ENCODE results near the gene SNTA1. TPM values are rescaled to one million over a fixed set of nuclear protein-coding genes. Genes with fewer than 3 reads are reported as not detected.

SNTA1 gene
- total and polyA plus RNA-seq, 2 donors (not counting 1 experiment from before 2014, with no cell fraction given): 17.2 to 46.6 TPM

DNA sequence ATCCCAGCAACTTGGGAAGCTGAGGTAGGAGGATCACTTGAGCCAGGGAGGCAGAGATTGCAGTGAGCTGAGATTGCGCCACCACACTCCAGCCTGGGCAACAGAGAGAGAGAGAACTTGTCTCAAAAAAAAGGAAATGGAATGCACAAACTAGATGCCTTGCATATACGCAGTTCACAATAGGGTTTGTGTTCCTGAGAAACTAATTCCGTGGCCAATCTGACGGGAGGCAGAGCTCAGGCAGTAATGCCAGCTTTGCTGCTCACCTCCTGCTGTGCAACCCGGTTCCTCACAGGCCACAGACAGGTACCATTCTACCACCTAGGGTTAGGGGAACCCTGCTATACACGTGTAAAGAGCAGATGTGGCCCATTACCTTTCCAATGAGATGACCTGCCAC is 43.6 kb downstream of the SNTA1 start:
- Histone ChIP-seq H3K27ac (ENCODE audit: insufficient read depth, low read length) (no peak overlapping the region), H3K4me2 (ENCODE audit: extremely low read depth, insufficient read depth, low read length) (peak overlapping the region; percentile 90), H3K4me3 (replicated peaks in 1 of 4; ENCODE audit: control extremely low read depth in 1 of 4, insufficient read depth in 1 of 4, low read depth in 3 of 4, low read length in 4 of 4) (peak overlapping the region; percentile 84 to 95 (median 89)), H2AFZ (ENCODE audit: low read length) (no peak overlapping the region), H3K27me3 (ENCODE audit: control insufficient read depth, insufficient read depth, low read length) (no peaks in the 10 kb centered on the region), H3K4me1 (ENCODE audit: control insufficient read depth, extremely low read depth, insufficient read depth, low read length) (peaks cover 6% of the 10 kb centered on the region), H3K9ac (ENCODE audit: insufficient read depth, low read length) (no peak overlapping the region), H3K36me3 (ENCODE audit: control insufficient read depth, insufficient read depth, low read length) (no peaks in the 10 kb centered on the region), H4K20me1 (ENCODE audit: control insufficient read depth, extremely low read depth, insufficient read depth, low read length) (no peaks in the 10 kb centered on the region), H3K79me2 (ENCODE audit: control insufficient read depth, insufficient read depth, low read length) (peaks cover 28% of the 10 kb centered on the region), H3K9me3 (ENCODE audit: control insufficient read depth, insufficient read depth, low read depth, low read length) (no peaks in the 10 kb centered on the region)
- no peak for DNase-seq (ENCODE audit: low read depth in 2 of 2)
- TF ChIP-seq EZH2 (IDR thresholded peaks at IDR 0.05; ENCODE audit: low read length, missing control alignments): no peak
- TF ChIP-seq, protein P1, sequence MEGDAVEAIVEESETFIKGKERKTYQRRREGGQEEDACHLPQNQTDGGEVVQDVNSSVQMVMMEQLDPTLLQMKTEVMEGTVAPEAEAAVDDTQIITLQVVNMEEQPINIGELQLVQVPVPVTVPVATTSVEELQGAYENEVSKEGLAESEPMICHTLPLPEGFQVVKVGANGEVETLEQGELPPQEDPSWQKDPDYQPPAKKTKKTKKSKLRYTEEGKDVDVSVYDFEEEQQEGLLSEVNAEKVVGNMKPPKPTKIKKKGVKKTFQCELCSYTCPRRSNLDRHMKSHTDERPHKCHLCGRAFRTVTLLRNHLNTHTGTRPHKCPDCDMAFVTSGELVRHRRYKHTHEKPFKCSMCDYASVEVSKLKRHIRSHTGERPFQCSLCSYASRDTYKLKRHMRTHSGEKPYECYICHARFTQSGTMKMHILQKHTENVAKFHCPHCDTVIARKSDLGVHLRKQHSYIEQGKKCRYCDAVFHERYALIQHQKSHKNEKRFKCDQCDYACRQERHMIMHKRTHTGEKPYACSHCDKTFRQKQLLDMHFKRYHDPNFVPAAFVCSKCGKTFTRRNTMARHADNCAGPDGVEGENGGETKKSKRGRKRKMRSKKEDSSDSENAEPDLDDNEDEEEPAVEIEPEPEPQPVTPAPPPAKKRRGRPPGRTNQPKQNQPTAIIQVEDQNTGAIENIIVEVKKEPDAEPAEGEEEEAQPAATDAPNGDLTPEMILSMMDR (conservative IDR thresholded peaks at IDR 0.05 in 1 of 2, IDR thresholded peaks at IDR 0.05 in 1 of 2; ENCODE audit: low read depth in 1 of 2, low read length in 2 of 2): no peak

DNA sequence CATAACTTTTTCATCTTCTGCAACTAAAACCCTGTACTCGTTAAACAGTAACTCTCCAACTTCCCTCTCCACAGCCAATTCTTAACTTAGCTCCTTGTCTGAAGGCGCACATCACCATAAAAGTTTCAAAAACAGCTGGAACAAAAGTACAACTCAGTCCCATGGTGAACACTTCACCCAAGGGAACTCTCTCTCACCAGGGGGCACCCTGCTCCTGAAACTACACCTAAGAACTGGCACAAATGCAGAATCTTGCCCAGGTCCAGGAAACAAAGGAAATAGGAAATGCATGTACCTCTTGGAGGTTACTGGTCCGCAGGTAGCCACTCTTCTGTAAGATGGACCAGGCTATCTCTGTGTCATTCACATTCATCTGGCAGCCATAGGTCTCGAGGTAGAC is 48.8 kb downstream of the SNTA1 start:
- no peak overlapping the region for H3K27ac ChIP-seq (ENCODE audit: insufficient read depth, low read length)
- no peak overlapping the region for H3K9ac ChIP-seq (ENCODE audit: insufficient read depth, low read length)
- H3K79me2 ChIP-seq (ENCODE audit: control insufficient read depth, insufficient read depth, low read length): peaks cover 12% of the 10 kb centered on the region
- peaks cover 3% of the 10 kb centered on the region for H3K36me3 ChIP-seq (ENCODE audit: control insufficient read depth, insufficient read depth, low read length)
- no peak overlapping the region for H2AFZ ChIP-seq (ENCODE audit: low read length)
- DNase-seq (ENCODE audit: low read depth in 2 of 2): peak in 1 of 2 donors; percentile 19
- no peak overlapping the region for H3K4me2 ChIP-seq (ENCODE audit: extremely low read depth, insufficient read depth, low read length)
- no peak overlapping the region for H3K4me3 ChIP-seq (replicated peaks in 1 of 4; ENCODE audit: control extremely low read depth in 1 of 4, insufficient read depth in 1 of 4, low read depth in 3 of 4, low read length in 4 of 4)
- H4K20me1 ChIP-seq (ENCODE audit: control insufficient read depth, extremely low read depth, insufficient read depth, low read length): no peaks in the 10 kb centered on the region
- H3K9me3 ChIP-seq (ENCODE audit: control insufficient read depth, insufficient read depth, low read depth, low read length): no peaks in the 10 kb centered on the region
- no peaks in the 10 kb centered on the region for H3K4me1 ChIP-seq (ENCODE audit: control insufficient read depth, extremely low read depth, insufficient read depth, low read length)
- TF ChIP-seq, protein P1 (conservative IDR thresholded peaks at IDR 0.05 in 1 of 2, IDR thresholded peaks at IDR 0.05 in 1 of 2; ENCODE audit: low read depth in 1 of 2, low read length in 2 of 2): peak in 1 of 2 donors; percentile 17
- no peak for TF ChIP-seq EZH2 (IDR thresholded peaks at IDR 0.05; ENCODE audit: low read length, missing control alignments)
- no peaks in the 10 kb centered on the region for H3K27me3 ChIP-seq (ENCODE audit: control insufficient read depth, insufficient read depth, low read length)

DNA sequence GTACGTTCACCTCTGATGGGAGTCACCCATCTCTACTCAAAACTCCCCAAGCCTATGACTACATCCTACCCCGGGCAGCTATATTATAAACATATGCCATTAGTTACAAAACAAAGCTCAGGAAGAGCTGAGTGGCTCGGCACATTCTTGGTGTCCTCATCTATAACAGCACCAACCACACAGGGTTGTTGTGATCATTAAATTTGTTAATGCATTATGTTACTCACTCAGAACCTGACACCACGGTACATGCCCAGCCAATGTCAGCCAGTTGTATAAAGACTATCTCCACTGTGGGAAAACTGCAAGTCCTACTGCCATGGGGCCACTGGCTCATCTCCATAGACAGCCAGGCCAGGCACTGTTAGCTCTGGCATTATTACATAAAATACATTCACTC is 50.0 kb downstream of the SNTA1 start:
- no peak overlapping the region for H2AFZ ChIP-seq (ENCODE audit: low read length)
- H3K79me2 ChIP-seq (ENCODE audit: control insufficient read depth, insufficient read depth, low read length): peaks cover 4% of the 10 kb centered on the region
- H3K36me3 ChIP-seq (ENCODE audit: control insufficient read depth, insufficient read depth, low read length): peaks cover 3% of the 10 kb centered on the region
- no peaks in the 10 kb centered on the region for H3K27me3 ChIP-seq (ENCODE audit: control insufficient read depth, insufficient read depth, low read length)
- no peak for DNase-seq (ENCODE audit: low read depth in 2 of 2)
- no peak overlapping the region for H3K27ac ChIP-seq (ENCODE audit: insufficient read depth, low read length)
- no peak overlapping the region for H3K9ac ChIP-seq (ENCODE audit: insufficient read depth, low read length)
- no peak overlapping the region for H3K4me3 ChIP-seq (replicated peaks in 1 of 4; ENCODE audit: control extremely low read depth in 1 of 4, insufficient read depth in 1 of 4, low read depth in 3 of 4, low read length in 4 of 4)
- H4K20me1 ChIP-seq (ENCODE audit: control insufficient read depth, extremely low read depth, insufficient read depth, low read length): no peaks in the 10 kb centered on the region
- H3K9me3 ChIP-seq (ENCODE audit: control insufficient read depth, insufficient read depth, low read depth, low read length): no peaks in the 10 kb centered on the region
- H3K4me2 ChIP-seq (ENCODE audit: extremely low read depth, insufficient read depth, low read length): no peak overlapping the region
- TF ChIP-seq EZH2 (IDR thresholded peaks at IDR 0.05; ENCODE audit: low read length, missing control alignments): no peak
- TF ChIP-seq, protein P1 (conservative IDR thresholded peaks at IDR 0.05 in 1 of 2, IDR thresholded peaks at IDR 0.05 in 1 of 2; ENCODE audit: low read depth in 1 of 2, low read length in 2 of 2): no peak
- no peaks in the 10 kb centered on the region for H3K4me1 ChIP-seq (ENCODE audit: control insufficient read depth, extremely low read depth, insufficient read depth, low read length)
